Measurements from ENCODE around the gene PPP1R14C.

Gene PPP1R14C

DNA sequence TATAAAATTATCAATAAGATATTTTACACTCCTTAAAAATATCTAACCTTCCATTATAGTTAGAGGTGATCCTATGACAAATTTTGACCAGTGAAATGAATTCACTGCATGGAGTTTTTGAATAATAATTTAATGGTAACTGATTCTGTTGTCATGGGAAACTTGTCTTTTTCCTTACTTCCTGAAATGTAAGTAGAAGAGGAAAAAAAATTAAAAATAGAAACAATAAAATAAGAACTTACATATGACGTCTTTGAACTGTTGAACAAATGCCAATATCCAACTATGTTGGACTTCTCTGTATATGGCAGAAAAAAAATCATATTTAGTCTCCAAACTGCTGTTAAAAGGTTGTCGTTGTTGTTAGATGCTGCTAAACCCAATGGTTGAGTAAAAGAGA lies 26.3 kb downstream of the PPP1R14C start:
- Histone ChIP-seq H2AFZ (ENCODE audit: low read depth, low read length) (no peak overlapping the region), H3K9me3 (ENCODE audit: insufficient read depth, low read length) (no peaks in the 10 kb centered on the region), H4K20me1 (ENCODE audit: insufficient read depth, low read length) (no peaks in the 10 kb centered on the region), H3K4me1 (ENCODE audit: low read length) (peaks cover 37% of the 10 kb centered on the region), H3K79me2 (ENCODE audit: low read length) (no peaks in the 10 kb centered on the region), H3K27me3 (ENCODE audit: low read depth, low read length) (no peaks in the 10 kb centered on the region), H3K27ac (ENCODE audit: low read length) (peak overlapping the region; percentile 75), H3K9ac (ENCODE audit: low read length) (peak overlapping the region; percentile 23; the same call in 1 of the 2 replicates), H3K4me2 (ENCODE audit: low read length) (peak overlapping the region; percentile 76), H3K36me3 (replicated peaks; ENCODE audit: low read depth, low read length) (no peaks in the 10 kb centered on the region), H3K4me3 (ENCODE audit: low read length) (no peak overlapping the region)
- TF ChIP-seq, protein P1, sequence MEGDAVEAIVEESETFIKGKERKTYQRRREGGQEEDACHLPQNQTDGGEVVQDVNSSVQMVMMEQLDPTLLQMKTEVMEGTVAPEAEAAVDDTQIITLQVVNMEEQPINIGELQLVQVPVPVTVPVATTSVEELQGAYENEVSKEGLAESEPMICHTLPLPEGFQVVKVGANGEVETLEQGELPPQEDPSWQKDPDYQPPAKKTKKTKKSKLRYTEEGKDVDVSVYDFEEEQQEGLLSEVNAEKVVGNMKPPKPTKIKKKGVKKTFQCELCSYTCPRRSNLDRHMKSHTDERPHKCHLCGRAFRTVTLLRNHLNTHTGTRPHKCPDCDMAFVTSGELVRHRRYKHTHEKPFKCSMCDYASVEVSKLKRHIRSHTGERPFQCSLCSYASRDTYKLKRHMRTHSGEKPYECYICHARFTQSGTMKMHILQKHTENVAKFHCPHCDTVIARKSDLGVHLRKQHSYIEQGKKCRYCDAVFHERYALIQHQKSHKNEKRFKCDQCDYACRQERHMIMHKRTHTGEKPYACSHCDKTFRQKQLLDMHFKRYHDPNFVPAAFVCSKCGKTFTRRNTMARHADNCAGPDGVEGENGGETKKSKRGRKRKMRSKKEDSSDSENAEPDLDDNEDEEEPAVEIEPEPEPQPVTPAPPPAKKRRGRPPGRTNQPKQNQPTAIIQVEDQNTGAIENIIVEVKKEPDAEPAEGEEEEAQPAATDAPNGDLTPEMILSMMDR (IDR thresholded peaks at IDR 0.05; ENCODE audit: low read depth, low read length), result no peak
- no peak for TF ChIP-seq EZH2phosphoT487 (IDR thresholded peaks at IDR 0.05; ENCODE audit: low read depth)

DNA sequence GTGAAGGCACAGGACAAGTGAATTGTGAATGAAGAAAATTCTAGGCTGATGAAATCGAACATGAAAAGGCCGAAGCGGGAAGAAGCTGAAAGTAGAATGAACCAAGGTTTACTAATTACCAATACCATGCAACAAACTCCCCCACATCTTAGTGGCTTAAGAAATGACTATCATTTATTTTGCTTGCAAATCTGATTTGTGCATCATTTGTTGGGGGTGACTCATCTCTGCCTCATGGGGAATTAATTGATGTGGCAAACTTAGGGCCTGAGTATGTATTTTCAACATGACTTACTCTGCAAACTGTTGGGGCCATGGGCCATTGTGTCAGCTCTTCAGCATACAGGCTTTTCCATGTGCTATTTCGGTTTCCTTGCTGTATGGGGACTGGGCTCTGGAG lies 26.8 kb downstream of the PPP1R14C start:
- peaks cover 37% of the 10 kb centered on the region for H3K4me1 ChIP-seq (ENCODE audit: low read length)
- H3K27ac ChIP-seq (ENCODE audit: low read length), result peak overlapping the region; percentile 75
- H2AFZ ChIP-seq (ENCODE audit: low read depth, low read length), result no peak overlapping the region

DNA sequence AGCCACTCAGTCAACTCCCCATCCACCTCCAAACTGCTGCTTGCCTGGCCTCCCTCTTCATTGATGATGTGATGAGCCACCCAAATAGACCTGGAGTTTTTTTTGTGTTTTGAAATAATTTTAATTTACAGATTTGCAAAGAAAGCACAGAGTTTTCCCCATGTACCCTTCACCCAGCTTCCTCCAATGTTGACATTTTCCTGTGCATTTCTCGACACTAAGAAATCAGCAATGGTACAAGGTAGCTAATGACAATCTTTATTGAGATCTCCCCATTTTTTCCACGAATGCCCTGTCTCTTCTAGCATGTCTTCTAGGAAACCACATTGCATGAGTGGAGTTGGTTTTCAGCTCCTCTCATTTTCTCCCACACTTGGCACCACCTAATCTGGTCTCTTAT lies 30.1 kb downstream of the PPP1R14C start:
- Histone ChIP-seq H3K4me1 (ENCODE audit: low read length) (peaks cover 48% of the 10 kb centered on the region), H3K9me3 (ENCODE audit: insufficient read depth, low read length) (no peaks in the 10 kb centered on the region), H3K79me2 (ENCODE audit: low read length) (no peaks in the 10 kb centered on the region), H2AFZ (ENCODE audit: low read depth, low read length) (no peak overlapping the region), H3K27me3 (ENCODE audit: low read depth, low read length) (no peaks in the 10 kb centered on the region), H3K4me2 (ENCODE audit: low read length) (no peak overlapping the region), H3K4me3 (ENCODE audit: low read length) (no peak overlapping the region), H3K9ac (ENCODE audit: low read length) (no peak overlapping the region), H3K36me3 (replicated peaks; ENCODE audit: low read depth, low read length) (no peaks in the 10 kb centered on the region), H3K27ac (ENCODE audit: low read length) (no peak overlapping the region), H4K20me1 (ENCODE audit: insufficient read depth, low read length) (no peaks in the 10 kb centered on the region)
- TF ChIP-seq EZH2phosphoT487 (IDR thresholded peaks at IDR 0.05; ENCODE audit: low read depth), result no peak

More for the DNA sequence above, 26.8 kb downstream of the PPP1R14C start:
- TF ChIP-seq, protein P1 (IDR thresholded peaks at IDR 0.05; ENCODE audit: low read depth, low read length), result no peak
- no peak for TF ChIP-seq EZH2phosphoT487 (IDR thresholded peaks at IDR 0.05; ENCODE audit: low read depth)
- H3K4me3 ChIP-seq (ENCODE audit: low read length), result peak overlapping the region; percentile 59
- no peaks in the 10 kb centered on the region for H3K79me2 ChIP-seq (ENCODE audit: low read length)
- no peaks in the 10 kb centered on the region for H4K20me1 ChIP-seq (ENCODE audit: insufficient read depth, low read length)
- peak overlapping the region; percentile 45 for H3K9ac ChIP-seq (ENCODE audit: low read length)
- H3K36me3 ChIP-seq (replicated peaks; ENCODE audit: low read depth, low read length), result no peaks in the 10 kb centered on the region
- H3K4me2 ChIP-seq (ENCODE audit: low read length), result peak overlapping the region; percentile 76
- H3K9me3 ChIP-seq (ENCODE audit: insufficient read depth, low read length), result no peaks in the 10 kb centered on the region
- no peaks in the 10 kb centered on the region for H3K27me3 ChIP-seq (ENCODE audit: low read depth, low read length)

DNA sequence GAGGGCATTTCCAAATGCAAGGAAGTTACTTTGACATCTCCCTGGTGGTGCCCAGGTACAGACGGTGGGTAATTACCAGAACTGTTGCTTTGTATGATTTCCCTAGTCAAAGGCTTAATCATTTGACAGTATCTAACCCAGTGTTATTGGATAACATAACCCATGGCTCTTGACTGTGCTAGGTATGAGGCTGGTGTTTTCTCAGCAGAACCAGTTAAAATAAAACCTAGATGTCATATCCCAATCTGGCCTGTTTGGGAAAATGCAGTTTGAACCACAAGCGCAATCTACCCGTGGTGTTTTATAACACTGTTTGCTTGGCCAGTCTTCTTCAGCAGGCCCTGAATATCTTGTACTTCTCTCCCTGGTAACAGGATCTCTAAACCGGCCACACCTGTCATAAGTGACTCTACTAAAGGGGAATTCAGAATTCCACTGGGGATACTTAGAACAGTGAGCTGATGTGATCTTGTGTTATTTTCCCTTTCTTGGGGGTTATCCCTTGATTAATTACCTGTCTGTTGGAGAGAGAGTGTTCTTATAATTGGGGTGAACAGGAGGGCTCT lies 32.8 kb downstream of the PPP1R14C start:
- Histone ChIP-seq H3K27ac (ENCODE audit: low read length) (no peak overlapping the region), H3K79me2 (ENCODE audit: low read length) (no peaks in the 10 kb centered on the region; the same call in 1 of the 2 replicates), H3K4me3 (ENCODE audit: low read length) (no peak overlapping the region), H4K20me1 (ENCODE audit: insufficient read depth, low read length) (no peaks in the 10 kb centered on the region), H3K36me3 (replicated peaks; ENCODE audit: low read depth, low read length) (no peaks in the 10 kb centered on the region), H3K4me1 (ENCODE audit: low read length) (peaks cover 27% of the 10 kb centered on the region), H2AFZ (ENCODE audit: low read depth, low read length) (no peak overlapping the region), H3K9me3 (ENCODE audit: insufficient read depth, low read length) (no peaks in the 10 kb centered on the region), H3K27me3 (ENCODE audit: low read depth, low read length) (no peaks in the 10 kb centered on the region), H3K4me2 (ENCODE audit: low read length) (0 out of 2 replicates have a peak overlapping the region, but pooled peaks have one; percentile 8), H3K9ac (ENCODE audit: low read length) (no peak overlapping the region)
- TF ChIP-seq EZH2phosphoT487 (IDR thresholded peaks at IDR 0.05; ENCODE audit: low read depth), result no peak
- TF ChIP-seq, protein P1 (IDR thresholded peaks at IDR 0.05; ENCODE audit: low read depth, low read length), result no peak

Measured in OCI-LY3 (cell line).